CD14-positive monocyte (primary cell): ENCODE results near the gene AAR2. TPM values are rescaled to one million over a fixed set of nuclear protein-coding genes. Genes with fewer than 3 reads are reported as not detected.
A peak's percentile ranks its signal among the peaks of the same experiment; 100 is the strongest.

Experiments used
- DNase-seq, 3 donors: peaks; one replicate each; pipeline ENCODE4 v3.0.0-alpha.2; 2011 to 2022
- H2AFZ ChIP-seq: 2 replicates; pipeline ENCODE4 v1.6.0; 2012; ENCODE audit warnings: mild to moderate bottlenecking, low read depth, low read length, inconsistent platforms; ENCODE audit not compliant: insufficient read depth, poor library complexity, severe bottlenecking
- H3K27ac ChIP-seq, 2 donors: 1 replicate in 1 of 2; 2 replicates in 1 of 2; pipeline ENCODE4 v1.5.1; 2012 to 2013; ENCODE audit warnings: low read length in 2 of 2, control low read depth in 1 of 2, inconsistent platforms in 1 of 2, low read depth in 1 of 2, mild to moderate bottlenecking in 1 of 2
- H3K27me3 ChIP-seq, 2 donors: one replicate each; pipeline versions ENCODE4 v1.6.0 to v1.6.1; 2011 to 2013; ENCODE audit warnings: low read length in 2 of 2; ENCODE audit not compliant: control insufficient read depth in 2 of 2, insufficient read depth in 2 of 2
- H3K36me3 ChIP-seq, 2 donors: replicated peaks in 1 of 2; 1 replicate in 1 of 2; 2 replicates in 1 of 2; pipeline versions ENCODE4 v1.5.1 to v1.6.1; 2012 to 2013; ENCODE audit warnings: low read length in 2 of 2, control low read depth in 1 of 2, inconsistent platforms in 1 of 2, mild to moderate bottlenecking in 1 of 2; ENCODE audit not compliant: insufficient read depth in 2 of 2, control insufficient read depth in 1 of 2
- H3K4me1 ChIP-seq, 2 donors: 1 replicate in 1 of 2; 2 replicates in 1 of 2; pipeline versions ENCODE4 v1.5.1 to v1.6.1; 2012 to 2013; ENCODE audit warnings: low read length in 2 of 2, control low read depth in 1 of 2, inconsistent platforms in 1 of 2, mild to moderate bottlenecking in 1 of 2, moderate library complexity in 1 of 2; ENCODE audit not compliant: insufficient read depth in 2 of 2, control insufficient read depth in 1 of 2
- H3K4me2 ChIP-seq: replicated peaks from 2 replicates; pipeline ENCODE3; 2012; ENCODE audit warnings: low read length, moderate library complexity, mild to moderate bottlenecking; ENCODE audit not compliant: poor library complexity, severe bottlenecking; ENCODE audit errors: extremely low read depth
- H3K4me3 ChIP-seq, 3 experiments: fragments of 200-600 bp in 1 of 3; sonication (generic) in 1 of 3; replicated peaks in 1 of 3; 1 replicate in 2 of 3; 2 replicates in 1 of 3; pipeline ENCODE4 v1.5.1; 2011 to 2013; ENCODE audit warnings: low read length in 3 of 3, mild to moderate bottlenecking in 3 of 3, control low read depth in 2 of 3, low read depth in 2 of 3, inconsistent platforms in 1 of 3, moderate library complexity in 1 of 3
- H3K79me2 ChIP-seq: 2 replicates; pipeline ENCODE4 v1.6.0; 2012; ENCODE audit warnings: mild to moderate bottlenecking, control low read depth, inconsistent platforms, low read length, moderate library complexity; ENCODE audit not compliant: insufficient read depth
- H3K9ac ChIP-seq: 2 replicates; pipeline ENCODE4 v1.6.0; 2017; ENCODE audit warnings: low read length, mild to moderate bottlenecking; ENCODE audit not compliant: insufficient read depth, poor library complexity, severe bottlenecking
- H3K9me3 ChIP-seq, 2 donors: replicated peaks in 1 of 2; 1 replicate in 1 of 2; 2 replicates in 1 of 2; pipeline versions ENCODE4 v1.5.1 to v1.6.1; 2012 to 2013; ENCODE audit warnings: low read length in 2 of 2, control low read depth in 1 of 2; ENCODE audit not compliant: control insufficient read depth in 1 of 2, insufficient read depth in 1 of 2
- H4K20me1 ChIP-seq: 2 replicates; pipeline ENCODE4 v1.6.0; 2012; ENCODE audit warnings: mild to moderate bottlenecking, low read length, control low read depth, moderate library complexity; ENCODE audit not compliant: insufficient read depth
- H3K27ac Mint-ChIP-seq, 7 donors: one replicate each; pipeline ENCODE4 v1.8.0; 2020; ENCODE audit warnings: mild to moderate bottlenecking in 7 of 7, mixed read lengths in 7 of 7, moderate library complexity in 6 of 7, inconsistent platforms in 2 of 7
- H3K27me3 Mint-ChIP-seq, 3 donors: one replicate each; pipeline ENCODE4 v1.8.0; 2021 to 2022; ENCODE audit warnings: low read depth in 3 of 3, mild to moderate bottlenecking in 3 of 3, mixed read lengths in 3 of 3, moderate library complexity in 3 of 3, inconsistent platforms in 1 of 3
- H3K36me3 Mint-ChIP-seq, 2 donors: one replicate each; pipeline ENCODE4 v1.8.0; 2020; ENCODE audit warnings: mixed read lengths in 2 of 2, inconsistent platforms in 1 of 2, mild to moderate bottlenecking in 1 of 2
- H3K4me1 Mint-ChIP-seq: one replicate; pipeline ENCODE4 v1.8.0; 2020; ENCODE audit warnings: mild to moderate bottlenecking, mixed read lengths
- H3K4me3 Mint-ChIP-seq, 2 donors: one replicate each; pipeline ENCODE4 v1.8.0; 2020; ENCODE audit warnings: mild to moderate bottlenecking in 2 of 2, mixed read lengths in 2 of 2, moderate library complexity in 1 of 2
- H3K9me3 Mint-ChIP-seq, 7 donors: one replicate each; pipeline ENCODE4 v1.8.0; 2020 to 2022; ENCODE audit warnings: mixed read lengths in 7 of 7, mild to moderate bottlenecking in 6 of 7, moderate library complexity in 6 of 7, inconsistent platforms in 2 of 7
- WGBS: methylation state at CpG from one replicate; pipeline ENCODE4 v1.1.5; 2013; ENCODE audit warnings: missing lambda C conversion rate; ENCODE audit not compliant: insufficient coverage; 5-methylcytosine and 5-hydroxymethylcytosine counted together
- intact Hi-C, 2 donors: fragments of 100-400 bp; cut with micrococcal nuclease; formaldehyde crosslinking; loops; one replicate each; pipeline versions ENCODE4 v1.15.0 to v1.15.1; 2023
- polyA plus RNA-seq, 3 donors: library from polyadenylated mRNA; depleted of rRNA in 1 of 3; unstranded in 2 of 3; stranded (reverse) in 1 of 3; fragments of 300-500 nt in 2 of 3; fragments of >200 nt in 1 of 3; fragmentation: Illumina TruSeq in 2 of 3; gene quantifications; 1 replicate in 2 of 3; 2 replicates in 1 of 3; pipeline ENCODE4 v1.2.3, GENCODE V29; 2012 to 2021
- TF ChIP-seq, protein P1 (sequence below): fragments of 200-600 bp; IDR thresholded peaks from one replicate; pipeline ENCODE4 v1.8.0; 2022; ENCODE audit warnings: antibody characterized with exemption, mild to moderate bottlenecking

Gene AAR2
- polyA plus RNA-seq, 3 donors: 9.1 to 48.8 (median 45.2) TPM

DNA sequence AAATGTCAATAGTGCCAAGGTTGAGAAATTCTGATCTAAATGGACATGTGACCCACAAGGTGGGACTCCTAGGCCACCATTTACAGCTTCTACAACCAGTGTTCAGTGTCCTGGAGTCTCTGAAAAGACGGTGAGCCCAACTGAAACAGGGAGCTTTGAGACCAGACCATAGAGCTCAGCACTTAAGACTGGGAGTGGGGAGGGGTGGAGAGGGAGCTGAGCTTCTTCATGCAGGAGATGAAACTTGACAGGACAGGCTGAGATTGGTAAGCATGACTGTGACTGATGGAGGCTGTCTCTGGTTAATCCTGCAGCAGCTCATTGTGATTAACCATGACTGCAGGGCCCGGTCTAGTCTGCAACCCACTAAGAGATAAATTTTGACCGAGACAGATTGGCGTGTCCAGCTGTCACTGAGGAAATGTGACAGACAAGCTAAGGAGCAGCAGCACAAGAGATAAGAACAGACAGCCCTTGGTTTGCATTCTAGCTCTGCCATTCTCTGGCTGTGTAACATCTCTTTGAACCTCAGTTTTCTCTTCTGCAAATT is 1.4 kb upstream of the AAR2 start:
- H3K27ac Mint-ChIP-seq: peak overlapping the region in 1 of 7 donors; percentile 28
- WGBS: 95% methylated on average over 3 of the region's 4 CpGs
- peaks cover 25% of the 10 kb centered on the region for H3K4me1 Mint-ChIP-seq
- H3K9me3 Mint-ChIP-seq: peaks cover 0 to 1% (median 0%) of the 10 kb centered on the region in 7 donors
- TF ChIP-seq, protein P1, sequence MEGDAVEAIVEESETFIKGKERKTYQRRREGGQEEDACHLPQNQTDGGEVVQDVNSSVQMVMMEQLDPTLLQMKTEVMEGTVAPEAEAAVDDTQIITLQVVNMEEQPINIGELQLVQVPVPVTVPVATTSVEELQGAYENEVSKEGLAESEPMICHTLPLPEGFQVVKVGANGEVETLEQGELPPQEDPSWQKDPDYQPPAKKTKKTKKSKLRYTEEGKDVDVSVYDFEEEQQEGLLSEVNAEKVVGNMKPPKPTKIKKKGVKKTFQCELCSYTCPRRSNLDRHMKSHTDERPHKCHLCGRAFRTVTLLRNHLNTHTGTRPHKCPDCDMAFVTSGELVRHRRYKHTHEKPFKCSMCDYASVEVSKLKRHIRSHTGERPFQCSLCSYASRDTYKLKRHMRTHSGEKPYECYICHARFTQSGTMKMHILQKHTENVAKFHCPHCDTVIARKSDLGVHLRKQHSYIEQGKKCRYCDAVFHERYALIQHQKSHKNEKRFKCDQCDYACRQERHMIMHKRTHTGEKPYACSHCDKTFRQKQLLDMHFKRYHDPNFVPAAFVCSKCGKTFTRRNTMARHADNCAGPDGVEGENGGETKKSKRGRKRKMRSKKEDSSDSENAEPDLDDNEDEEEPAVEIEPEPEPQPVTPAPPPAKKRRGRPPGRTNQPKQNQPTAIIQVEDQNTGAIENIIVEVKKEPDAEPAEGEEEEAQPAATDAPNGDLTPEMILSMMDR: no peak
- H4K20me1 ChIP-seq: peaks cover 9% of the 10 kb centered on the region
- H3K27me3 ChIP-seq: no peaks in the 10 kb centered on the region
- H3K27me3 Mint-ChIP-seq: peaks cover 2 to 7% (median 3%) of the 10 kb centered on the region in 3 donors
- no peak overlapping the region for H3K4me3 Mint-ChIP-seq
- H3K4me3 ChIP-seq: no peak overlapping the region
- H3K9me3 ChIP-seq: no peaks in the 10 kb centered on the region
- peak overlapping the region; percentile 100 for H2AFZ ChIP-seq
- intact Hi-C loops: no loop called here
- no peak overlapping the region for H3K4me2 ChIP-seq
- peaks cover 13 to 20% of the 10 kb centered on the region in 2 donors for H3K4me1 ChIP-seq
- DNase-seq: no peak
- H3K9ac ChIP-seq: no peak overlapping the region
- H3K79me2 ChIP-seq: peaks cover 35% of the 10 kb centered on the region
- no peak overlapping the region for H3K27ac ChIP-seq
- H3K36me3 Mint-ChIP-seq: peaks cover 7 to 10% of the 10 kb centered on the region in 2 donors
- peaks cover 5 to 11% of the 10 kb centered on the region in 2 donors for H3K36me3 ChIP-seq

DNA sequence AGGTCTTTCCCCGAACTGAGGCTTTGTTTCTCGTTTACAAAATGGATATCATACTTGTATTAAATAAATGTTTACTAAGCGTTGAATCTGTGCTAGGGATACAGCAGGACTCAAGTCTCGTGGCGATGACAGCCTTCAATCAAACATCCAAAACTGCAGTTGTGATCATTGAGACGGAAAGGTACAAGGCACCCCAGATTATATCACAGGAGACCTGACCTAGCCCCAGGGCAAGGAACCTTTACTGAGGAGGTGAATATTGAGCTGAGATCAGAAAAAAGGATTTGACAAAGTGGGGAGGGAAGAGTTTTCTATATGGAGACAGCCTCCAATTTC is 476 bp downstream of the AAR2 start:
- peaks cover 24 to 30% of the 10 kb centered on the region in 2 donors for H3K36me3 ChIP-seq
- no peak for DNase-seq
- H3K4me1 ChIP-seq: peaks cover 13 to 20% of the 10 kb centered on the region in 2 donors
- no peaks in the 10 kb centered on the region for H3K27me3 ChIP-seq
- H3K36me3 Mint-ChIP-seq: peaks cover 18 to 25% of the 10 kb centered on the region in 2 donors
- H3K27ac Mint-ChIP-seq: peak overlapping the region; percentile 88 to 96 (median 93)
- no peaks in the 10 kb centered on the region for H3K9me3 ChIP-seq
- H3K9me3 Mint-ChIP-seq: peaks cover 0 to 1% (median 0%) of the 10 kb centered on the region in 7 donors
- H3K79me2 ChIP-seq: peaks cover 47% of the 10 kb centered on the region
- H3K4me2 ChIP-seq: peak overlapping the region; percentile 83
- H3K4me1 Mint-ChIP-seq: peaks cover 21% of the 10 kb centered on the region
- H3K27me3 Mint-ChIP-seq: peaks cover 1 to 7% (median 3%) of the 10 kb centered on the region in 3 donors
- intact Hi-C loops: no loop called here
- H4K20me1 ChIP-seq: peaks cover 25% of the 10 kb centered on the region
- peak overlapping the region; percentile 100 for H2AFZ ChIP-seq
- WGBS: no CpG with 5 or more reads among the region's 6 CpGs
- peak overlapping the region; percentile 64 to 86 for H3K27ac ChIP-seq
- TF ChIP-seq, protein P1: no peak
- H3K4me3 Mint-ChIP-seq: peak overlapping the region; percentile 91 to 99
- H3K4me3 ChIP-seq: peak overlapping the region; percentile 50 to 93 (median 87)
- peak overlapping the region; percentile 90 for H3K9ac ChIP-seq
